Fibroblast of lung (primary cell): ENCODE results near the gene AKNAD1. TPM values are rescaled to one million over a fixed set of nuclear protein-coding genes. Genes with fewer than 3 reads are reported as not detected.

Experiments used
- DNase-seq, 2 donors: peaks; one replicate each; pipeline versions ENCODE4 v3.0.0 to v3.0.0-alpha.2; 2010; ENCODE audit warnings: low read depth in 2 of 2
- H2AFZ ChIP-seq: 2 replicates; pipeline ENCODE4 v1.5.1; 2012; ENCODE audit warnings: low read length, control low read depth, inconsistent platforms
- H3K27ac ChIP-seq: 2 replicates; pipeline ENCODE4 v1.5.1; 2011; ENCODE audit warnings: low read length, control low read depth; ENCODE audit not compliant: insufficient read depth
- H3K27me3 ChIP-seq: 2 replicates; pipeline ENCODE4 v1.5.1; 2011; ENCODE audit warnings: mild to moderate bottlenecking, low read length; ENCODE audit not compliant: control insufficient read depth, insufficient read depth
- H3K36me3 ChIP-seq: 2 replicates; pipeline ENCODE4 v1.5.1; 2011; ENCODE audit warnings: low read length; ENCODE audit not compliant: control insufficient read depth, insufficient read depth
- H3K4me1 ChIP-seq: 2 replicates; pipeline ENCODE4 v1.5.1; 2011; ENCODE audit warnings: low read length; ENCODE audit not compliant: control insufficient read depth, insufficient read depth; ENCODE audit errors: extremely low read depth
- H3K4me2 ChIP-seq: 2 replicates; pipeline ENCODE4 v1.5.1; 2011; ENCODE audit warnings: low read length, control low read depth; ENCODE audit not compliant: insufficient read depth; ENCODE audit errors: extremely low read depth
- H3K4me3 ChIP-seq, 4 experiments: fragments of 200-600 bp in 1 of 4; sonication (generic) in 1 of 4; replicated peaks in 1 of 4; 2 replicates each; pipeline ENCODE4 v1.5.1; 2011 to 2016; ENCODE audit warnings: low read length in 4 of 4, low read depth in 3 of 4, mild to moderate bottlenecking in 3 of 4, control low read depth in 2 of 4, inconsistent platforms in 1 of 4, mixed read lengths in 1 of 4; ENCODE audit not compliant: insufficient read depth in 1 of 4; ENCODE audit errors: control extremely low read depth in 1 of 4
- H3K79me2 ChIP-seq: 2 replicates; pipeline ENCODE4 v1.5.1; 2012; ENCODE audit warnings: mild to moderate bottlenecking, low read length, inconsistent platforms; ENCODE audit not compliant: control insufficient read depth, insufficient read depth
- H3K9ac ChIP-seq: 2 replicates; pipeline ENCODE4 v1.5.1; 2011; ENCODE audit warnings: mild to moderate bottlenecking, low read length, control low read depth; ENCODE audit not compliant: insufficient read depth
- H3K9me3 ChIP-seq: 2 replicates; pipeline ENCODE4 v1.5.1; 2012; ENCODE audit warnings: low read depth, low read length; ENCODE audit not compliant: control insufficient read depth, insufficient read depth
- H4K20me1 ChIP-seq: 2 replicates; pipeline ENCODE4 v1.5.1; 2011; ENCODE audit warnings: low read length; ENCODE audit not compliant: control insufficient read depth, insufficient read depth; ENCODE audit errors: extremely low read depth
- EZH2 ChIP-seq: IDR thresholded peaks from 2 replicates; pipeline ENCODE4 v1.5.1; 2012; ENCODE audit warnings: low read length, control low read depth, mild to moderate bottlenecking; ENCODE audit errors: missing control alignments
- polyA plus RNA-seq, 2 donors: library from polyadenylated mRNA; depleted of rRNA in 1 of 2; stranded (reverse) in 1 of 2; unstranded in 1 of 2; fragments of >200 nt; gene quantifications; 2 replicates each; pipeline ENCODE4 v1.2.1, GENCODE V29; 2011 to 2012; ENCODE audit warnings: missing spikeins in 1 of 2
- total RNA-seq: library from RNA; depleted of rRNA; stranded (reverse); fragments of >200 nt; gene quantifications from 2 replicates; pipeline ENCODE4 v1.2.1, GENCODE V29; 2014
- TF ChIP-seq, protein P1 (sequence below), 2 donors: IDR thresholded peaks in 1 of 2; conservative IDR thresholded peaks in 1 of 2; 1 replicate in 1 of 2; 2 replicates in 1 of 2; pipeline ENCODE4 v1.5.1; 2011 to 2012; ENCODE audit warnings: low read length in 2 of 2, control low read depth in 1 of 2, inconsistent platforms in 1 of 2, low read depth in 1 of 2, mild to moderate bottlenecking in 1 of 2

Gene AKNAD1
- total and polyA plus RNA-seq, 2 donors (not counting 1 experiment from before 2014, with no cell fraction given): 0.17 to 1.2 TPM

DNA sequence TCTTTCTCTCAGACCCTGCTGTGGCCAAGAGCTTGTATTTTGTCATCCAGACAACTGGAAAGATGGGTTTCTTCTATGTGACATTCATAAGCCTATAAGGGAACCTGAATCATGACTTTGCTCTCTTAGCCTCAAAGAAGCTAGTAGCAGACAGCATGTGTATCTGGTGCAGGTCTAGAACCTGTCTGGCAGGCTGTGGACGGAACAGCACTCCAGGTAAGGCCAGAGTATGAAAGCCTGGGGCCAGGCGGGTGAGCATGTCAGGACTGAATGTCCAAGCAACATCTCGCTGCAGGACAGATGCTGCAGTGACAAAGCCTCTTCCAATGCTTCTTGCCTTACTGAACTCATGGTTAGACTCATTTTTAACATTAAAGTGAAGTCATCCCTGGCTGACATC, 32.8 kb downstream of the AKNAD1 start:
- Histone ChIP-seq H3K9ac (no peak overlapping the region), H3K27ac (no peak overlapping the region), H2AFZ (no peak overlapping the region), H3K79me2 (no peaks in the 10 kb centered on the region), H3K4me1 (peaks cover 8% of the 10 kb centered on the region), H4K20me1 (no peaks in the 10 kb centered on the region), H3K4me3 (no peak overlapping the region), H3K9me3 (no peaks in the 10 kb centered on the region), H3K4me2 (no peak overlapping the region), H3K27me3 (no peaks in the 10 kb centered on the region), H3K36me3 (no peaks in the 10 kb centered on the region)
- TF ChIP-seq, protein P1, sequence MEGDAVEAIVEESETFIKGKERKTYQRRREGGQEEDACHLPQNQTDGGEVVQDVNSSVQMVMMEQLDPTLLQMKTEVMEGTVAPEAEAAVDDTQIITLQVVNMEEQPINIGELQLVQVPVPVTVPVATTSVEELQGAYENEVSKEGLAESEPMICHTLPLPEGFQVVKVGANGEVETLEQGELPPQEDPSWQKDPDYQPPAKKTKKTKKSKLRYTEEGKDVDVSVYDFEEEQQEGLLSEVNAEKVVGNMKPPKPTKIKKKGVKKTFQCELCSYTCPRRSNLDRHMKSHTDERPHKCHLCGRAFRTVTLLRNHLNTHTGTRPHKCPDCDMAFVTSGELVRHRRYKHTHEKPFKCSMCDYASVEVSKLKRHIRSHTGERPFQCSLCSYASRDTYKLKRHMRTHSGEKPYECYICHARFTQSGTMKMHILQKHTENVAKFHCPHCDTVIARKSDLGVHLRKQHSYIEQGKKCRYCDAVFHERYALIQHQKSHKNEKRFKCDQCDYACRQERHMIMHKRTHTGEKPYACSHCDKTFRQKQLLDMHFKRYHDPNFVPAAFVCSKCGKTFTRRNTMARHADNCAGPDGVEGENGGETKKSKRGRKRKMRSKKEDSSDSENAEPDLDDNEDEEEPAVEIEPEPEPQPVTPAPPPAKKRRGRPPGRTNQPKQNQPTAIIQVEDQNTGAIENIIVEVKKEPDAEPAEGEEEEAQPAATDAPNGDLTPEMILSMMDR (conservative IDR thresholded peaks at IDR 0.05 in 1 of 2, IDR thresholded peaks at IDR 0.05 in 1 of 2; ENCODE audit: low read depth in 1 of 2, low read length in 2 of 2): no peak
- no peak for TF ChIP-seq EZH2
- DNase-seq: no peak

- no peak overlapping the region for H3K4me2 ChIP-seq
- H3K36me3 ChIP-seq: no peaks in the 10 kb centered on the region
- no peaks in the 10 kb centered on the region for H3K27me3 ChIP-seq
- TF ChIP-seq, protein P1 (conservative IDR thresholded peaks at IDR 0.05 in 1 of 2, IDR thresholded peaks at IDR 0.05 in 1 of 2; ENCODE audit: low read depth in 1 of 2, low read length in 2 of 2): no peak
- TF ChIP-seq EZH2: no peak
- no peaks in the 10 kb centered on the region for H4K20me1 ChIP-seq
- no peak overlapping the region for H3K27ac ChIP-seq
- no peak overlapping the region for H2AFZ ChIP-seq
- no peaks in the 10 kb centered on the region for H3K79me2 ChIP-seq
- no peak overlapping the region for H3K9ac ChIP-seq
- no peak for DNase-seq
- H3K4me3 ChIP-seq: no peak overlapping the region
- peaks cover 8% of the 10 kb centered on the region for H3K4me1 ChIP-seq
- no peaks in the 10 kb centered on the region for H3K9me3 ChIP-seq
Observed at GRCh38 chr1:108823632-108824031, 33.3 kb downstream of the AKNAD1 start.

DNA sequence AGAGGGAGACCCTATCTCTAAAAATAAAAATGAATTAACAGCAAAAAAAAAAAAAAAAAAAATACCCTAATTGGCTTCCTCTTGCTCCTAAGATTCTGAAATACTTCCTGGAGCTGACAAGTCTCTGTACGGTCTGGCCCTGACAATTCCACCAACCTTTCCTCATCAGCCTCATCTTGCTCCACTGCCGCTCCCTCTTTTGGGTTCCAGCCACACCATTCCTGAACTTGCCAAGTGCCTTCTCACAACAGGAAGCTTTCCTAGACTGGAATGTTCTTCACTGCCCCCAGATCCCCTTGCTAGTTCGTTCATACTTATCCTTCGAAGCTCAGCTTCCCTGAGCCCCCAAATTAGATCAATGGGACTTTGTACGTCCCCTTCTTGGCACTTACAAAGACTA, 37.0 kb downstream of the AKNAD1 start:
- Histone ChIP-seq H3K4me3 (no peak overlapping the region), H3K4me2 (no peak overlapping the region), H3K27ac (no peak overlapping the region), H3K9me3 (no peaks in the 10 kb centered on the region), H3K27me3 (no peaks in the 10 kb centered on the region), H3K4me1 (peaks cover 16% of the 10 kb centered on the region), H3K9ac (no peak overlapping the region), H4K20me1 (no peaks in the 10 kb centered on the region), H2AFZ (no peak overlapping the region), H3K79me2 (no peaks in the 10 kb centered on the region), H3K36me3 (no peaks in the 10 kb centered on the region)
- DNase-seq: no peak
- no peak for TF ChIP-seq EZH2
- TF ChIP-seq, protein P1 (conservative IDR thresholded peaks at IDR 0.05 in 1 of 2, IDR thresholded peaks at IDR 0.05 in 1 of 2; ENCODE audit: low read depth in 1 of 2, low read length in 2 of 2): no peak
